ENCODE measurements around the gene RNF2. TPM values are rescaled to one million over a fixed set of nuclear protein-coding genes. Genes with fewer than 3 reads are reported as not detected.

The RNF2 gene
- total and polyA plus RNA-seq, 7 donors, result 5.0 to 15.3 (median 8.2) TPM

- WGBS, 3 donors, result 96 to 97% (median 97%) methylated on average over 1 of the region's 1 CpG
- ATAC-seq (no peak), DNase-seq (no peak)
- intact Hi-C loops (cut with DNase I), result no loop called here
- no peak overlapping the region for H3K4me3 ChIP-seq
- H3K4me1 ChIP-seq, result no peaks in the 10 kb centered on the region
- no peak overlapping the region for H3K27ac ChIP-seq
- no peaks in the 10 kb centered on the region for H3K27me3 ChIP-seq (ENCODE audit: insufficient read depth in 3 of 3, low read length in 2 of 3)
- TF ChIP-seq, protein P1, sequence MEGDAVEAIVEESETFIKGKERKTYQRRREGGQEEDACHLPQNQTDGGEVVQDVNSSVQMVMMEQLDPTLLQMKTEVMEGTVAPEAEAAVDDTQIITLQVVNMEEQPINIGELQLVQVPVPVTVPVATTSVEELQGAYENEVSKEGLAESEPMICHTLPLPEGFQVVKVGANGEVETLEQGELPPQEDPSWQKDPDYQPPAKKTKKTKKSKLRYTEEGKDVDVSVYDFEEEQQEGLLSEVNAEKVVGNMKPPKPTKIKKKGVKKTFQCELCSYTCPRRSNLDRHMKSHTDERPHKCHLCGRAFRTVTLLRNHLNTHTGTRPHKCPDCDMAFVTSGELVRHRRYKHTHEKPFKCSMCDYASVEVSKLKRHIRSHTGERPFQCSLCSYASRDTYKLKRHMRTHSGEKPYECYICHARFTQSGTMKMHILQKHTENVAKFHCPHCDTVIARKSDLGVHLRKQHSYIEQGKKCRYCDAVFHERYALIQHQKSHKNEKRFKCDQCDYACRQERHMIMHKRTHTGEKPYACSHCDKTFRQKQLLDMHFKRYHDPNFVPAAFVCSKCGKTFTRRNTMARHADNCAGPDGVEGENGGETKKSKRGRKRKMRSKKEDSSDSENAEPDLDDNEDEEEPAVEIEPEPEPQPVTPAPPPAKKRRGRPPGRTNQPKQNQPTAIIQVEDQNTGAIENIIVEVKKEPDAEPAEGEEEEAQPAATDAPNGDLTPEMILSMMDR (IDR thresholded peaks at IDR 0.05), result no peak
- peaks cover 0 to 34% of the 10 kb centered on the region in 2 donors for H3K36me3 ChIP-seq (ENCODE audit: insufficient read depth in 1 of 2, low read depth in 1 of 2)
- H3K9me3 ChIP-seq, result no peaks in the 10 kb centered on the region
These were observed 41.7 kb downstream of the RNF2 start for GRCh38 chr1:185087101-185087500.

DNA sequence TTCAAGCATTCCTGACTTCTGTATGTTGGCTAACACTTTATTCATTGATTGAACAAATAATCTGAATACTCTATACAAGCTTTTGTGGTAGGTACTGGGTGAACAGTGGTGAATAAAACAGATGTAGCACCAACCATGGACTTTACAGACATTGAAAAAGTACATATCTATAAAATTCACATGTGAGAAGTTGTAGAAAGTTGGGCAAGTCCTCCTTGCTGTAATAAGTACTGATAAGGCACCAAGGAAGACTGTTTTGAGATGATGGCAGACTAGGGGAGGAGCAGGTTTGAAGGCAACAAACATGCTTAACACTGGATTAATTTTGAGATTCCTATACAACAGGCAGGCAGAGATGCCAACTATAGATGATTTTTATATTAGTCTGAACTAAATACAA, 42.4 kb downstream of the RNF2 start:
- H3K36me3 ChIP-seq (ENCODE audit: insufficient read depth in 1 of 2, low read depth in 1 of 2), result peaks cover 0 to 40% of the 10 kb centered on the region in 2 donors
- DNase-seq (no peak), ATAC-seq (no peak)

GRCh38 chr1:185091480-185091879, 46.1 kb downstream of the RNF2 start:
- Histone ChIP-seq H3K36me3 (ENCODE audit: insufficient read depth in 1 of 2, low read depth in 1 of 2) (peaks cover 0 to 66% of the 10 kb centered on the region in 2 donors), H3K9me3 (no peaks in the 10 kb centered on the region), H3K27me3 (ENCODE audit: insufficient read depth in 3 of 3, low read length in 2 of 3) (no peaks in the 10 kb centered on the region), H3K4me1 (no peaks in the 10 kb centered on the region), H3K4me3 (no peak overlapping the region), H3K27ac (no peak overlapping the region)
- intact Hi-C loops (cut with DNase I), result no loop called here
- DNase-seq (no peak), ATAC-seq (no peak)
- TF ChIP-seq, protein P1 (IDR thresholded peaks at IDR 0.05), result no peak
- WGBS, 3 donors, result 88 to 91% (median 89%) methylated on average over 5 of the region's 5 CpGs

More for the DNA sequence above, 42.4 kb downstream of the RNF2 start:
- Histone ChIP-seq H3K27ac (no peak overlapping the region), H3K27me3 (ENCODE audit: insufficient read depth in 3 of 3, low read length in 2 of 3) (no peaks in the 10 kb centered on the region), H3K9me3 (no peaks in the 10 kb centered on the region), H3K4me3 (no peak overlapping the region), H3K4me1 (no peaks in the 10 kb centered on the region)
- intact Hi-C loops (cut with DNase I), result no loop called here
- TF ChIP-seq, protein P1 (IDR thresholded peaks at IDR 0.05), result no peak

DNA sequence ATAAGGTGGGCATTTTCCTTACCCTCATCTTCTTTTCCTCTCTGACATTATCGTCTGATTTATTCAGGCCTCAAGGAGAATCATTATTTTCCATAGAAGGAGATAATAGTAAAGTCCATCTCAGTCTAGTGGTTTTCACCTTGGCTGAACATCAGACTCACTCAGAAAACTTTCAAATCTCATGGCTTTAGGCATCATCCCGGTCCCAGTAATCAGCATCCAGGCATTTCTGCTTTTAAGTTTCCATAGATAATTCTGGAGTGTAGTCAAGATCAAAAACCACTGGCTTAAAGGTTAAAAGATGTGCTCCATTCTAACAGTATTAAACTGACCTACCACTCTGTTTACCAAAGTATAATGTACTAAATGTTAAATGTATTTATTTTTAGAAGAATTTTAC, 49.4 kb downstream of the RNF2 start:
- peaks cover 0 to 58% of the 10 kb centered on the region in 2 donors for H3K36me3 ChIP-seq (ENCODE audit: insufficient read depth in 1 of 2, low read depth in 1 of 2)
- WGBS, 3 donors, result 95 to 98% (median 96%) methylated on average over 2 of the region's 2 CpGs

DNA sequence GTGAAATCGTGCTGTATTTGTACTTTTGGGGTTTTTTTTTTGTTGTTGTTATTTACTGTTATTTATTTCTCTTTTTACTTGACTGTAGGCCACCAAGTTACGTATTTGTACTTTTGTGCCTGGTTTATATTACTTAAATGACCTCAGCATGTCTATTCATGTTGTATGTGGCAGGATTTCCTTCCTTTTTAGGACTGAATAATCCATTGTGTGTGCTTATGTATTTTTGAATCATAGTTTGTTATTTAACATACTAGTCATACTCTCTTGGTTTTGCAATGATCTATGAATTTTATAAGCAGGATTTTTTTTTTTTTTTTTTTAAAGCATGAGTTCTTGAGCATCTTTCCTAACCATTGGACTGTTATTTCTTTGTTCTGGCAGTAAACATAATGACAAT, 51.2 kb downstream of the RNF2 start:
- intact Hi-C loops (cut with DNase I), result no loop called here
- Histone ChIP-seq H3K27ac (no peak overlapping the region), H3K4me3 (no peak overlapping the region), H3K9me3 (no peaks in the 10 kb centered on the region), H3K27me3 (ENCODE audit: insufficient read depth in 3 of 3, low read length in 2 of 3) (no peaks in the 10 kb centered on the region), H3K4me1 (no peaks in the 10 kb centered on the region), H3K36me3 (ENCODE audit: insufficient read depth in 1 of 2, low read depth in 1 of 2) (peaks cover 0 to 68% of the 10 kb centered on the region in 2 donors)
- WGBS, 3 donors, result 79 to 91% (median 79%) methylated on average over 2 of the region's 2 CpGs
- no peak for DNase-seq
- TF ChIP-seq, protein P1 (IDR thresholded peaks at IDR 0.05), result no peak
- ATAC-seq, result no peak

More for the DNA sequence above, 49.4 kb downstream of the RNF2 start:
- H3K9me3 ChIP-seq, result no peaks in the 10 kb centered on the region
- no peak overlapping the region for H3K27ac ChIP-seq
- ATAC-seq (no peak), DNase-seq (no peak)
- H3K27me3 ChIP-seq (ENCODE audit: insufficient read depth in 3 of 3, low read length in 2 of 3), result no peaks in the 10 kb centered on the region
- intact Hi-C loops (cut with DNase I), result no loop called here
- no peaks in the 10 kb centered on the region for H3K4me1 ChIP-seq
- H3K4me3 ChIP-seq, result no peak overlapping the region
- TF ChIP-seq, protein P1 (IDR thresholded peaks at IDR 0.05), result no peak

Measured in psoas muscle (tissue), 8 donors.